ENCODE data around the gene TCF7L1. TPM values are rescaled to one million over a fixed set of nuclear protein-coding genes. Genes with fewer than 3 reads are reported as not detected.

TCF7L1 gene
- total RNA-seq = 1.1 and 1.4 TPM in 2 replicates

- TF ChIP-seq CTCF (conservative IDR thresholded peaks at IDR 0.05; ENCODE audit: low read depth, low read length) = peak; percentile 65
- peak within 1 kb of the TSS; percentile 52 for H3K4me3 ChIP-seq (ENCODE audit: low read depth, low read length)
- no peak for DNase-seq (ENCODE audit: low read depth)
Measured at GRCh38 chr2:85132834-85133637, at the start of gene TCF7L1. TCF7L1 (plus strand) TSS chr2:85133392; CDS start chr2:85133685, 293 bp downstream.

GRCh38 chr2:85085563-85085962 lies 47.6 kb upstream of the TCF7L1 start:
- TF ChIP-seq CTCF (conservative IDR thresholded peaks at IDR 0.05; ENCODE audit: low read depth, low read length) = no peak
- H3K4me3 ChIP-seq (ENCODE audit: low read depth, low read length) = no peak overlapping the region
- no peak for DNase-seq (ENCODE audit: low read depth)

- no peak for DNase-seq (ENCODE audit: low read depth)
- TF ChIP-seq CTCF (conservative IDR thresholded peaks at IDR 0.05; ENCODE audit: low read depth, low read length) = no peak
- no peak overlapping the region for H3K4me3 ChIP-seq (ENCODE audit: low read depth, low read length)
Measured at GRCh38 chr2:85087541-85087940, 45.7 kb upstream of the TCF7L1 start.

- DNase-seq (ENCODE audit: low read depth) = no peak
- no peak for TF ChIP-seq CTCF (conservative IDR thresholded peaks at IDR 0.05; ENCODE audit: low read depth, low read length)
- no peak overlapping the region for H3K4me3 ChIP-seq (ENCODE audit: low read depth, low read length)
Measured at GRCh38 chr2:85088921-85089320, 44.3 kb upstream of the TCF7L1 start.

GRCh38 chr2:85089585-85089984 lies 43.6 kb upstream of the TCF7L1 start:
- no peak overlapping the region for H3K4me3 ChIP-seq (ENCODE audit: low read depth, low read length)
- no peak for DNase-seq (ENCODE audit: low read depth)
- TF ChIP-seq CTCF (conservative IDR thresholded peaks at IDR 0.05; ENCODE audit: low read depth, low read length) = no peak

GRCh38 chr2:85091838-85092237 lies 41.4 kb upstream of the TCF7L1 start:
- H3K4me3 ChIP-seq (ENCODE audit: low read depth, low read length) = no peak overlapping the region
- DNase-seq (ENCODE audit: low read depth) = no peak
- no peak for TF ChIP-seq CTCF (conservative IDR thresholded peaks at IDR 0.05; ENCODE audit: low read depth, low read length)

GRCh38 chr2:85095094-85095493 lies 38.1 kb upstream of the TCF7L1 start:
- no peak for DNase-seq (ENCODE audit: low read depth)
- H3K4me3 ChIP-seq (ENCODE audit: low read depth, low read length) = no peak overlapping the region
- no peak for TF ChIP-seq CTCF (conservative IDR thresholded peaks at IDR 0.05; ENCODE audit: low read depth, low read length)
